Measurements from ENCODE around the gene NAGK.

DNA sequence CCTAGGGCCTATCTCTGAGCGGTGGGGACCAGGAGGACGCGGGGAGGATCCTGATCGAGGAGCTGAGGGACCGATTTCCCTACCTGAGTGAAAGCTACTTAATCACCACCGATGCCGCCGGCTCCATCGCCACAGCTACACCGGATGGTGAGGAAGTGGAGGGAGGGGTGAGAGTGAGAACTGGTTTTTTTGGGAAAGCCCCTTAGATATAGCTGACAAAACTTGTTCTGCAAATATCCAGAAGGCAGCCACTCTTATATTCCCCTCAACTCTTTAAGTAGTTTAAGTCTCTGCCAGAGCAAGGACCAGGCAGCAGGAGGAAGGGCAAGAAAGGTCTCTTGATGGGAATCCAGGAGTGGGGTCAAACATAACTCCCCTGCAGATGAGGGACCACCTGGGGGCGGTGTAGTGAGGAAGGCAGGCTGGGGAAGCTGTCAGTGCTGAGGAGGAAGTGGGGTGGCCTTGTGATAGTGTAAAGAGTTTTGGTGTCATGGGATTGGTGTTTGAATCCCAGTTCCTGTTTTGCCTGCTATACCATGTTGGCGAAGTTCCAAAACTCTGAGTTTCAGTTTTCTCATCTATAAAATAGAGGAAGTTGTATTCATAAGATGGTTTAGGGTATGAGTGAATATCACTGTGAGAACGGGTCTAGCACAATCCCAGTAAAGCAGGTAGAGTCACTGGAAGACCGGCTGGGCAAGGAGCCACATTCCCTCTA is 3.4 kb downstream of the NAGK start:
- TF ChIP-seq ZBTB17 (CRISPR knock-in tag; IDR thresholded peaks at IDR 0.05) (no peak), FIP1L1 (IDR thresholded peaks at IDR 0.05; ENCODE audit: low read depth, low read length, poor library complexity, severe bottlenecking) (no peak), RAD21 (CRISPR knock-in tag; conservative IDR thresholded peaks at IDR 0.05 in 1 of 2, IDR thresholded peaks at IDR 0.05 in 1 of 2) (no peak), SNRNP70 (optimal IDR thresholded peaks at IDR 0.05; ENCODE audit: low read depth, low read length) (no peak), ADNP (tag; IDR thresholded peaks at IDR 0.05) (no peak), ZBTB1 (CRISPR knock-in tag; IDR thresholded peaks at IDR 0.05; ENCODE audit: borderline replicate concordance, low read depth) (no peak), NCOR1 (IDR thresholded peaks at IDR 0.05) (no peak), TCF3 (CRISPR knock-in tag; IDR thresholded peaks at IDR 0.05) (no peak), PHB2 (IDR thresholded peaks at IDR 0.05; ENCODE audit: low read depth) (no peak), EGR1 (conservative IDR thresholded peaks at IDR 0.05) (no peak)
- TF ChIP-seq, protein P1, sequence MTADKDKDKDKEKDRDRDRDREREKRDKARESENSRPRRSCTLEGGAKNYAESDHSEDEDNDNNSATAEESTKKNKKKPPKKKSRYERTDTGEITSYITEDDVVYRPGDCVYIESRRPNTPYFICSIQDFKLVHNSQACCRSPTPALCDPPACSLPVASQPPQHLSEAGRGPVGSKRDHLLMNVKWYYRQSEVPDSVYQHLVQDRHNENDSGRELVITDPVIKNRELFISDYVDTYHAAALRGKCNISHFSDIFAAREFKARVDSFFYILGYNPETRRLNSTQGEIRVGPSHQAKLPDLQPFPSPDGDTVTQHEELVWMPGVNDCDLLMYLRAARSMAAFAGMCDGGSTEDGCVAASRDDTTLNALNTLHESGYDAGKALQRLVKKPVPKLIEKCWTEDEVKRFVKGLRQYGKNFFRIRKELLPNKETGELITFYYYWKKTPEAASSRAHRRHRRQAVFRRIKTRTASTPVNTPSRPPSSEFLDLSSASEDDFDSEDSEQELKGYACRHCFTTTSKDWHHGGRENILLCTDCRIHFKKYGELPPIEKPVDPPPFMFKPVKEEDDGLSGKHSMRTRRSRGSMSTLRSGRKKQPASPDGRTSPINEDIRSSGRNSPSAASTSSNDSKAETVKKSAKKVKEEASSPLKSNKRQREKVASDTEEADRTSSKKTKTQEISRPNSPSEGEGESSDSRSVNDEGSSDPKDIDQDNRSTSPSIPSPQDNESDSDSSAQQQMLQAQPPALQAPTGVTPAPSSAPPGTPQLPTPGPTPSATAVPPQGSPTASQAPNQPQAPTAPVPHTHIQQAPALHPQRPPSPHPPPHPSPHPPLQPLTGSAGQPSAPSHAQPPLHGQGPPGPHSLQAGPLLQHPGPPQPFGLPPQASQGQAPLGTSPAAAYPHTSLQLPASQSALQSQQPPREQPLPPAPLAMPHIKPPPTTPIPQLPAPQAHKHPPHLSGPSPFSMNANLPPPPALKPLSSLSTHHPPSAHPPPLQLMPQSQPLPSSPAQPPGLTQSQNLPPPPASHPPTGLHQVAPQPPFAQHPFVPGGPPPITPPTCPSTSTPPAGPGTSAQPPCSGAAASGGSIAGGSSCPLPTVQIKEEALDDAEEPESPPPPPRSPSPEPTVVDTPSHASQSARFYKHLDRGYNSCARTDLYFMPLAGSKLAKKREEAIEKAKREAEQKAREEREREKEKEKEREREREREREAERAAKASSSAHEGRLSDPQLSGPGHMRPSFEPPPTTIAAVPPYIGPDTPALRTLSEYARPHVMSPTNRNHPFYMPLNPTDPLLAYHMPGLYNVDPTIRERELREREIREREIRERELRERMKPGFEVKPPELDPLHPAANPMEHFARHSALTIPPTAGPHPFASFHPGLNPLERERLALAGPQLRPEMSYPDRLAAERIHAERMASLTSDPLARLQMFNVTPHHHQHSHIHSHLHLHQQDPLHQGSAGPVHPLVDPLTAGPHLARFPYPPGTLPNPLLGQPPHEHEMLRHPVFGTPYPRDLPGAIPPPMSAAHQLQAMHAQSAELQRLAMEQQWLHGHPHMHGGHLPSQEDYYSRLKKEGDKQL (CRISPR knock-in tag; IDR thresholded peaks at IDR 0.05; ENCODE audit: borderline replicate concordance): no peak
- TF ChIP-seq, protein P2, sequence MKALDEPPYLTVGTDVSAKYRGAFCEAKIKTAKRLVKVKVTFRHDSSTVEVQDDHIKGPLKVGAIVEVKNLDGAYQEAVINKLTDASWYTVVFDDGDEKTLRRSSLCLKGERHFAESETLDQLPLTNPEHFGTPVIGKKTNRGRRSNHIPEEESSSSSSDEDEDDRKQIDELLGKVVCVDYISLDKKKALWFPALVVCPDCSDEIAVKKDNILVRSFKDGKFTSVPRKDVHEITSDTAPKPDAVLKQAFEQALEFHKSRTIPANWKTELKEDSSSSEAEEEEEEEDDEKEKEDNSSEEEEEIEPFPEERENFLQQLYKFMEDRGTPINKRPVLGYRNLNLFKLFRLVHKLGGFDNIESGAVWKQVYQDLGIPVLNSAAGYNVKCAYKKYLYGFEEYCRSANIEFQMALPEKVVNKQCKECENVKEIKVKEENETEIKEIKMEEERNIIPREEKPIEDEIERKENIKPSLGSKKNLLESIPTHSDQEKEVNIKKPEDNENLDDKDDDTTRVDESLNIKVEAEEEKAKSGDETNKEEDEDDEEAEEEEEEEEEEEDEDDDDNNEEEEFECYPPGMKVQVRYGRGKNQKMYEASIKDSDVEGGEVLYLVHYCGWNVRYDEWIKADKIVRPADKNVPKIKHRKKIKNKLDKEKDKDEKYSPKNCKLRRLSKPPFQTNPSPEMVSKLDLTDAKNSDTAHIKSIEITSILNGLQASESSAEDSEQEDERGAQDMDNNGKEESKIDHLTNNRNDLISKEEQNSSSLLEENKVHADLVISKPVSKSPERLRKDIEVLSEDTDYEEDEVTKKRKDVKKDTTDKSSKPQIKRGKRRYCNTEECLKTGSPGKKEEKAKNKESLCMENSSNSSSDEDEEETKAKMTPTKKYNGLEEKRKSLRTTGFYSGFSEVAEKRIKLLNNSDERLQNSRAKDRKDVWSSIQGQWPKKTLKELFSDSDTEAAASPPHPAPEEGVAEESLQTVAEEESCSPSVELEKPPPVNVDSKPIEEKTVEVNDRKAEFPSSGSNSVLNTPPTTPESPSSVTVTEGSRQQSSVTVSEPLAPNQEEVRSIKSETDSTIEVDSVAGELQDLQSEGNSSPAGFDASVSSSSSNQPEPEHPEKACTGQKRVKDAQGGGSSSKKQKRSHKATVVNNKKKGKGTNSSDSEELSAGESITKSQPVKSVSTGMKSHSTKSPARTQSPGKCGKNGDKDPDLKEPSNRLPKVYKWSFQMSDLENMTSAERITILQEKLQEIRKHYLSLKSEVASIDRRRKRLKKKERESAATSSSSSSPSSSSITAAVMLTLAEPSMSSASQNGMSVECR (CRISPR knock-in tag; IDR thresholded peaks at IDR 0.05): no peak
- TF ChIP-seq, protein P3, sequence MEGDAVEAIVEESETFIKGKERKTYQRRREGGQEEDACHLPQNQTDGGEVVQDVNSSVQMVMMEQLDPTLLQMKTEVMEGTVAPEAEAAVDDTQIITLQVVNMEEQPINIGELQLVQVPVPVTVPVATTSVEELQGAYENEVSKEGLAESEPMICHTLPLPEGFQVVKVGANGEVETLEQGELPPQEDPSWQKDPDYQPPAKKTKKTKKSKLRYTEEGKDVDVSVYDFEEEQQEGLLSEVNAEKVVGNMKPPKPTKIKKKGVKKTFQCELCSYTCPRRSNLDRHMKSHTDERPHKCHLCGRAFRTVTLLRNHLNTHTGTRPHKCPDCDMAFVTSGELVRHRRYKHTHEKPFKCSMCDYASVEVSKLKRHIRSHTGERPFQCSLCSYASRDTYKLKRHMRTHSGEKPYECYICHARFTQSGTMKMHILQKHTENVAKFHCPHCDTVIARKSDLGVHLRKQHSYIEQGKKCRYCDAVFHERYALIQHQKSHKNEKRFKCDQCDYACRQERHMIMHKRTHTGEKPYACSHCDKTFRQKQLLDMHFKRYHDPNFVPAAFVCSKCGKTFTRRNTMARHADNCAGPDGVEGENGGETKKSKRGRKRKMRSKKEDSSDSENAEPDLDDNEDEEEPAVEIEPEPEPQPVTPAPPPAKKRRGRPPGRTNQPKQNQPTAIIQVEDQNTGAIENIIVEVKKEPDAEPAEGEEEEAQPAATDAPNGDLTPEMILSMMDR (IDR thresholded peaks at IDR 0.05 in 2 of 3, conservative IDR thresholded peaks at IDR 0.05 in 1 of 3; ENCODE audit: insufficient read depth in 2 of 3, low read depth in 1 of 3, low read length in 3 of 3): peak; percentile 2 to 43 (median 31); a peak in 3 of 6 replicates
- TF ChIP-seq, protein P4, sequence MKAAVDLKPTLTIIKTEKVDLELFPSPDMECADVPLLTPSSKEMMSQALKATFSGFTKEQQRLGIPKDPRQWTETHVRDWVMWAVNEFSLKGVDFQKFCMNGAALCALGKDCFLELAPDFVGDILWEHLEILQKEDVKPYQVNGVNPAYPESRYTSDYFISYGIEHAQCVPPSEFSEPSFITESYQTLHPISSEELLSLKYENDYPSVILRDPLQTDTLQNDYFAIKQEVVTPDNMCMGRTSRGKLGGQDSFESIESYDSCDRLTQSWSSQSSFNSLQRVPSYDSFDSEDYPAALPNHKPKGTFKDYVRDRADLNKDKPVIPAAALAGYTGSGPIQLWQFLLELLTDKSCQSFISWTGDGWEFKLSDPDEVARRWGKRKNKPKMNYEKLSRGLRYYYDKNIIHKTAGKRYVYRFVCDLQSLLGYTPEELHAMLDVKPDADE (conservative IDR thresholded peaks at IDR 0.05; ENCODE audit: control insufficient read depth, low read depth, low read length): no peak

Data from K562 (cell line).